NCI-H1105 (cell line): ENCODE results near the gene PHACTR1.

ENCODE experiments used
- DNase-seq: peaks from one replicate; lab custom pipeline; 2025; lab: John Stamatoyannopoulos, UW

The PHACTR1 gene

GRCh38 chr6:12952318-12952717, 235.8 kb downstream of the PHACTR1 start:
- DNase-seq = peak; percentile 33

GRCh38 chr6:12955956-12956355, 239.4 kb downstream of the PHACTR1 start:
- DNase-seq = no peak

DNA sequence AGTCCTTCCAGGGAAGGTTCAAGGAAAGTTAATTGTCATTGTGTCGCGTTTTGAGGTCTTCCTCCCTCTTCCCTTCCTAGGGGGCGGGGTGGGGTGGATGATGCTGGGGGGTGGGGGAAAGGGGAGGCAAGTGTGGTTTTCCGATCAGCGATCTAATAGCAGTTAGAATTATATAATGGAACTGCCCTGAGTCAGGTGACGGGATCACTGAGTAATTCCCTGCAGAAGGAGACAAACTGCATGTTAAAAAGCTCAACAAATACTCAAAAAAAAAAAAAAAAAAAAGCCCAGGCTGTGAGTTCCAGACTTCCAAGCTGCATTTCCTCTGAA, 240.4 kb downstream of the PHACTR1 start:
- no peak for DNase-seq

- peak; percentile 14 for DNase-seq
Measured at GRCh38 chr6:12957321-12958051, 240.9 kb downstream of the PHACTR1 start.

DNA sequence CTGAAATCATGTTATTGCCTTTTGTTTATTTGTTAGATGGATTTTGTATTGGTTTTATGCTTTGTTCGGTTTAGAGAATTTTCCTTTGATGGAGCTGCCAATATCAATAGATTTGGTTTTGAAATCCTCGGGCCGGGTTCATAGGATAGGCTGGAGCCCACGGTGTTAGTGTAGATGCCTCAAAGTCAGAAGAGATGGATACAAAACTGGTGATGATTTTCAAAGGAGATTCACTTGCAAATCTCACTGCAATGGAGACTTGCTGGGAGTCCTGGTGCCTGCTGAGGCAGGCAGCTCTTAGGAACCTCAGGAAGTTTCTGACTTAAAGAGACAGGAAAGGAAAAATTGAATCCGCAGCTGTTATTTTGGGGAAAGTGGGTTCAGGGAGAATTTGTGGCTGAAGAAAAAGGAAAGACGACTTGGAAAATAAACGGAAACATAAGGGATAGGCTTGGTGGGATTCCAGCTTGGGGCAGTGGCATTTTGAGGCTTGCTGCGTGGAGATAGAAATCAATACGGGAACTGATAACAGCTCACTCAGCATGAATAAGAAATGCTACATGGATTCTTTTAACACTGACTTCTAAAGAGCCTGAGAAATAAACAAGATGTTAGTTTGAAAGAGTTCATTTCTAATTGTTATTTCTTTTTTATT, 241.6 kb downstream of the PHACTR1 start:
- DNase-seq = no peak

DNA sequence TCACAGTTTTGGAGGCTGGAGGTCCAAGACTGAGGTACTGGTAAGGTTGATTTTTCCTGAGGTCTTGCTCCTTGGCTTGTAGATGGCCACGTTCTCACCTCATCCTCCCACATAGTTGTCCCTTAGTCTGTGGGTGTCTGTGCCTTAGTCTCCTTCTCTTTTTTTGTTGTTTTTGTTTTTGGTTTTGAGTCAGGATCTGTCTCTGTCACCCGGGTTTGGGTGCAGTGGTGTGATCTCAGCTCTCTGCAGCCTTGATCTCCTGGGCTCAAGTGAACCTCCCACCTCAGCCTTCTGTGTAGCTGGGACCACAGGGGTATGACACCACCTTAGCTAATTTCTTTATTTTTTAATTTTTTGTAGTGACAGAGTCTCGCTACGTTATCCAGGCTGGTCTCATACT, 245.2 kb downstream of the PHACTR1 start:
- no peak for DNase-seq

- no peak for DNase-seq
Measured at GRCh38 chr6:12962529-12962928, 246.0 kb downstream of the PHACTR1 start.

GRCh38 chr6:12962987-12963386, 246.4 kb downstream of the PHACTR1 start:
- DNase-seq = no peak

DNA sequence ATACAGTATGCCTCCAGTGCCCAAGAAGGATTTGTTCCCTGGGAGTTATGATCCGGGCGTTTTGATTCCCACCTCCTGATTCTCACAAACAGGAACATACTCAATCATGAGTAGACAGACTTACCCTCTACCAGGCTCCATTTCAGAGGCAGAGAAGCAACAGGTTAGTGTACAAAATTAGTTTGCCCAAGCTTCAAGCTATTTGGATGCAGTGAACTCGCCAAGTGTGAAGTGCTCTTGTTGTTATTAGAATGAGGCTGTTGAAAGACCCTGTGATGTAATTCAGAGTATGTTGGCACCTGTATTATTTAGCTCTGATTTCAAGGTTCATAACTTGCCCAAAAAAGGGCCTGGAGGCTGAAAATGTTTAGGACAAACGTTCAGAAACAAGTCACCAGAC, 247.0 kb downstream of the PHACTR1 start:
- DNase-seq = no peak

DNA sequence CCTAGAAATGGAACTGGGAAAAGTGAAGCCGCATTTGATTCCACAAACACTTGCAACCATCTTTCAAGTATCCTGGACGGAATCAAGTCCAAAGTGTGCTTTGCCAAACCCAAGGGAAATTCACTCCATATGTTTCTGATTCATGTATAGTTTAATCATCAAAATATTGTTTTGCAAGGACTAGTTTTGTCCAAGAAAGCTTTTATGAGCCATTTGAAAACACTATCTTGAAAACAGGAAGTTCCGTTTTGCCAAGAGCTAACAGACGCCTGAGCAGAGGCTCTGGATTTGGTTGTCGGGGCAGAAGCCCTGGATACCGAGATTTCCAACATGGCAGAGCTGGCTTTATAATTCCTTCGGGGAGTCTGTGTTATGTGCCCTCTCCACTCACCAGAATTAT, 251.1 kb downstream of the PHACTR1 start:
- no peak for DNase-seq

DNA sequence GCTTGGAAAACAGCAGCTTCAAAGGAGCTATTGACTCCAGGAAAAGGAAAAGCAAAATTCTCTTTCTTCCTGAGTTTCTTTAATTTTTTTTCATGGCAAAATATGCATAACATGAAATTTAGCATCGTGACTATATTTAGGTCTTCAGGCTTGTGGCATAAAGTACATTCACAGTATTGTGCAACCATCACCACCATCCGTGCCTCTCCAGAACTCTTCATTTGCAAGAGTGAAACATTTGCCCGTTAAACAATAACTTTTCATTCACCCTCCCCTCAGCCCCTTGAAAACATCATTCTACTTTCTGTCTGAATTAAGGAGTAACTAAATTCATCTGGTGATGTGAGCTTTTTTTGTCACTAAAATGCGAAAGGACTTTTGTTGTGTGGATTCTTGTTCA, 251.7 kb downstream of the PHACTR1 start:
- DNase-seq = no peak

DNA sequence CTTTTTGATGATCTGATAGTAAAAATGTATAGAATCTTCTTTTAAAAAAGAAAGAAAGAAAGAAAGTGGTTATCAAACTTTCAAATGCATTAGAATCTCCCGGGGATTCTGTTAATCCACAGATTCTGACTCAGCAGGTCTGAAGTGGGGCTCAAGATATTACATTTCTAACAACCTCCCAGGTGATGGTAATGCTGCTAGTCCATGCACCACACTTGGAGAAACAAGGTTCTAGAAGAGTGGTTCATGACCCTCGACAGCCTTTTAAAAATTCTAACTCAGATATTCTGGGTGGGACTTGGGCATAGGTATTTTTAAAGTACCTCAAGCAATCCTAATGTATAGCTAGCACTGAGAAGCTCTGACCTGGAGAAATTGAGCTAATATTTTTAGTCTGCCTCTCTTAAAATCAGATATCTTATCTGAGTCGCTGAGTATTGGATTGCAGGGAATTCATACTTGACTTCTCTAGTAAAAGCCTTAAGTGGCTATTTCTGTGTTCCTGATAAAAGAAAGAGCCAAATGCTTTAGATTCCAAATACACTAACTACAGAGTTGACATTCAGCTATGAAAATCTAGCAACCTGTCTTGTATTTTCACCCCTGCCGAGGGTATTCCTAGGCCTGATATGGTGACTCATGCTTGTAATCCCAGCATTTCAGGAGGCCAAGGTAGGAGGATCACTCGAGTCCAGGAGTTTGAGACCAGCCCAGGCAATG, 252.4 kb downstream of the PHACTR1 start:
- DNase-seq = no peak

DNA sequence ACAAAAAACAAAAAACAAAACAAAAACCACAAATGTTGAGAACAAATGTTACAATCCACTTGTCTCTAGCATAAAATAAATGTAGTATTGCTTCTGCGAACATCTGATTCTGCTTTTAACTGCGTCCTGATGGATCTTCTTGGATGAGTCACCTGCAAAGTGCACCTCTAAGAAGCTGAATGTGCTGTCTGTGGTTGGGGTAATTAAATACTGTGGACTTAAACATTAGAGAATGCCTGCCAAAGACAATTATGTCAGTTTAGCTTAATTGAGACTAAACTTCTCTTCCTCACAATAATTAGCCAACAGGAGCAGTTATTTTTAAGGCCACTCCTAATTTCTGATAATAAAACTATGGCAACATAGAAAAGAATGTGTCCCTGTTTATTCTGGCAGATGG, 253.4 kb downstream of the PHACTR1 start:
- DNase-seq = peak; percentile 12

- DNase-seq = no peak
Measured at GRCh38 chr6:12973386-12973785, 256.8 kb downstream of the PHACTR1 start.

- DNase-seq = no peak
Measured at GRCh38 chr6:12974551-12974950, 258.0 kb downstream of the PHACTR1 start.

GRCh38 chr6:12976366-12976765, 259.8 kb downstream of the PHACTR1 start:
- DNase-seq = no peak

DNA sequence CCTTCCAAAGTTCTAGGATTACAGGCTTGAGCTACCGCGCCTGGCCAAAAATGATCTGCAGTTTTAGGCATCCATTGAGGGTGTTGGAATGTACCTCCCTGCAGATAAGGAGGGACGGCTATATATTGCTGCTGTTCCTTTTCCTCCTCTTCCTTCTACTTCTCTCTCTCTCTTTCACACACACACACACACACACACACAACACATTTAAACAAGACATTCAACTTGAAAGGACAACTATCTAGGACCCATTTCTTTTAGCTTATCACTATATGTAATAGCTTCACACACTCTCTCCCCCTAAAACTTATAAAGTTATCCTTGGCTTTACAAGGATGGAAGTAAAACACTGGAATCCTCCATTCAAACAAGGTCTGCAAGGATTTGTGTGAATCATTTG, 260.6 kb downstream of the PHACTR1 start:
- DNase-seq = no peak

DNA sequence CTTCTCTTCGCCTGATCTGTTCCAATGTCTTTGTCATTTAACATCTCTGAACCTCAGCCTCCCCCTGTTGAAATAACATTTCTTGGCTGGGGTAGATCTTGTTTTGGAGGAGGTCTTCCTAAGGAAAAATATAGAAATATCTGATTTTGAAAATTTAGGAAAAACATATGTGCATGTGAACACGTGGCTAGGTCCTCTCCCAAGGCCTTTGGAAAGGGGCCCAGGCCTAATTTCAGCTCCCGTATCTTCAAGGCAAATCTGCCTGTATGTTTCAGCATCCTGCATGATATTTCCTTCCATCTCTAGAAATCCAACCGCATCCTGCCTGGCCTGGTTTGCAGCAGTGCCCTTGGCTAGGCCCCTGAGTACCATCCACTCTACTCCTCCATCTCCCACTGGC, 261.2 kb downstream of the PHACTR1 start:
- DNase-seq = no peak

DNA sequence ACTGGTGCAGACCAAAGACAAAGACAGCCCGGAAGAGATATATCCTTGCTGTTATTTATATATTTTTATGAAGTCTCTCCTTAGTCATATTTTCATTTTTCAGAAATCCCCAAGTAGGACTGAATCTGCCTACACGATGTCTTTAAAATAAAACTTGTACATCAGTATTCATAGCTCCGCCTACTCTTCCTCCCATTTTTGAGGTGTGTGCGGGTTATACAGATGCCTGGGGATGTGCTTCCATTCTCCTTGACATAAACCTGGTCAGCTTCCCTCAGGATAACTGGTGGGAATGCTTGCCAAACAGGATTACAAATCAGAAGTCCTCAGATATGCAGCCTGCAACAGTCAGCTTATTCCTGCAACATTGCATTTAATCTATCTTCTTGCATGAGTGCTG, 264.2 kb downstream of the PHACTR1 start:
- no peak for DNase-seq

DNA sequence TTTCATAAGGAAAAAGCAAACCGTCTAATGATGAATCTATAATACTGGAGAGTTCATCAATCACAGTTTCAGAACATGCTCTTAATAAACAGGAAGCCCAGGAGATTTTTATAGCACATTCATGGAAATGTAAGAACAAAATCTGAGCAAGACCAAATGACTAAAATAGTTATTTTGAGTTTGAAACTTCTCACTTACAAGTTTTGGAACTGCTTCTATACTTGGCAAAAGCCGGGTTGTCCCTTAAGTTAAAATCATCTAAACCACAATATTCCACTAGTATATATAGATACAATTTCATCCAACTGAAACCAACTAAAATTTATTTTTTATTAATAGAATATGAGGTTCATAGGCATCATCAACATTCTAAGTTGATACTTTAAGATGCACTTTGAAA, 268.2 kb downstream of the PHACTR1 start:
- DNase-seq = no peak

DNA sequence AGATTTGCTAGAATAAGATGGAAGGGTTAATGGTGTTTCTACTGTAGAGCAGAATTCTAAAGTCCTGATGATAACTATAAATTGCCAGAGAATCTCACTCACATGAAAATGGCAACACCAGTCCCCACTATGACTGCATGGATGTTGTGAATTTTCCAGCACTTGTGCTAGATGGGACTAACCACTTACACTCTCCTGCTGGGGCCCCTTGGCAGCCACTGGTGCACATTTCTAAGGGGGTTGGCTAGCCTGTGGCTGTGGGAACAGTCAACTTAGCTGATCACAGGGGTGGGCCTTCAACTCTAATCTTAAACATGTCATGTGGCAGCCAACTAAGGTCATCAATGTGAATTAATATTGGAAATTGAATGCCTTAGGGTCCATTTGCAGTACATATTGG, 271.2 kb downstream of the PHACTR1 start:
- no peak for DNase-seq

DNA sequence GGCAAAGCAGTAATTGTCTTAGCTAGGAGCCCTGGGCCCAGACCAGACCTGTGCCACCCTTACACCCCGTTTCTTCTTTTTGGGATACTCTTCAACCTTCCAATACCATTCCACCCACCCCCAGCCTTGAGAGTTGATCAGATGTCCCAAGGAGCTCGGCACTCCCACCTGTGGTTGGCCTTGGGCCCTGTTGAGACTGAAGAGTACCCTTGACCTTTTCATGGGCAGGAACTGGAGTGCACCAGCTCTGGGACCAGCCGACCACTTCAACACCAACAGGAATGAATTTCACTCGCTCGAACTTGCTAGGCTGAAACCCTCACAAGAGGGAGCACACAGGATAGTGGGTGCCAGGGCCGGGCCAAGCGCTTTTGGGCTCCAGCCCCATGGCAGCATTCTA, 273.6 kb downstream of the PHACTR1 start:
- DNase-seq = no peak

DNA sequence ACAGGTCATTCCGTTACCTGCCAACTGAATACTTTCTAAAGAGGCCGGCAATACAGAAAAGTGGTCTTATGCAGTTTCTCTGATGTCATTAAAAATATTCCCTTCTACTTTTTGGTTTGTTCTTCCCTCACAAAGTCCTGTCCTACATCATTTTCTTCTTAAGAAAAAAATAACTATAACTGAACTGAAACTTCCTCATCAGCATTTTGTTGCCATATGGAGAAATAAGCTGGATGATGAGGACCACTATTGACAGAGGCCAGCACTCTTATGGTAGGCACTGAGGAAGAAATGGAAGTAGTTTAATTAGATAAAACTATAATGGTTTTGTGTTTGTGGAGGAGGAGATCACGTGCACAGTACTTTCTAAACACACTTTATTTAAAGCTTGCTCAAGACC, 274.9 kb downstream of the PHACTR1 start:
- no peak for DNase-seq
